ENCODE data around the gene IDH1. TPM values are rescaled to one million over a fixed set of nuclear protein-coding genes. Genes with fewer than 3 reads are reported as not detected.
"Not testable (repeated sequence)": the region's sequence is repeated elsewhere in the genome, so short reads cannot be mapped to it uniquely, and the experiment has no call there.

Gene IDH1
- total RNA-seq, 1 experiment from 2014 or later = 474 TPM

DNA sequence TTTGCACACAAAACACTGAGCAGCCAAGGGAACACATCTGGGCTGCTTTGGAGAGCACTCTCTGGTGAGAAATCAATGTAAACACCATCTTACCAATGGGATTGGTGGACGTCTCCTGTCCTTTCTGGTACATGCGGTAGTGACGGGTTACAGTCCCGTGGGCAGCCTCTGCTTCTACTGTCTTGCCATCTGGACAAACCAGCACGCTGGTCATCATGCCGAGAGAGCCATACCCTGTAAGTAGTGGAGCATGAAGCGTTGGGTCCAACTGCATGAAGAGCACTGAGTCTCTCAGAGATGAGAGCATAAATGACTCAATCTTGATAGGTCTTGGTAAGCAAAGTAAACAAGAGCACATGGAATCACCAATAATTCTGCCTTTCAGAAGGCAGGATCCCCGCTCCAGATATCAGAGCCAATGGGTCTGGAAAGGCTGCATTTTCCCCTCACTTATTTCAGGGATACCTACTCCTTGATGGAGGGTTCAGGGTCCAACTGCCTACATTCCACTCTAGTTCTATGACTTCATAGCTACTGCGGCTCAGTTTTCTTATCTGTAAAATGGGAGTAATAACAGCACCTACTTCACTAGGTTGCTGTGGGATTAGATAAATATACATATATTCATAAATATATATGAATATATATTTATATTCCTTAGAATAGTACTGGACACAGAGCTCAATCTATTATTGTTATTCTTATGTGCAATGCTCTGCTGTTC lies 14.9 kb downstream of the IDH1 start:
- DNase-seq (ENCODE audit: low read depth, low spot score) = no peak
- in situ Hi-C loops (cut with HindIII; ENCODE audit: low pct_unique_long_range_greater_than_20kb, low sequenced_read_pairs) = no loop called here

DNA sequence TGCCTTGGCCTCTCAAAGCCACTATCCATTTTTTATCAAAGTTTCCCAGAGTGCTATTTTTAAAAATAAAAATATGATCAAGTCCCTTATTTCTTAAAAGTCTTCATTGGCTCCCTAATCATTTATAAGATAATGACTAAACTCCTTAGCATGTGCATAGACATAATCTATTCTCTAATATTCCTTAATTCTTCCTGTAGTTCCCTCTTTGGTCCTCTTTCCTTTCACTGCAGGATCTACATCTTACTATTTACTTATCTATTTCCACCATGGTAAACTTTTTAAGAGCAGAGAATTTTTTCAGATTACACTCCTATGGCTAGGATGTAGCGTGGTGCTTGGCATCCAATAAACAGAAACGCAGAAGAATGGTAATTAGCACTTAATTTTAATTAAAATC lies 19.0 kb downstream of the IDH1 start:
- in situ Hi-C loops (cut with HindIII; ENCODE audit: low pct_unique_long_range_greater_than_20kb, low sequenced_read_pairs) = no loop called here

DNA sequence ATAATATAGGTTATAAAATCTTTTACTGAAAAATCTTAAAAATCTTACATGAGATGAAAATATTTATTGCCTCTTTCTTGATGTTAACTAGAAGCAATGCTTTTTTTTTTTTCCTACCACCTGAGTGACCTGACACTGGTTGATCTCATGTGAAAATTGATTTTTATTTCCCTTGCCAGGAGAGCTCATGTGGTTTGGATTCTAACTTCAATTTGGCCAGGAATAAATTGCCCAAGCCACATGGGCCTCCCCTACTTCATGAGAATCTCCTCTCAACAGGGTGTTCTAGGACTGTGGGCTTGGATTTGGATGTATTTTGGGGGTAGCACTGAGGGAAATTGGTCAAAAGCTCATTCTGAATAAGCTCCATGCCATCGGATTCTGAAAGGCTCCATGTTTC lies 20.1 kb downstream of the IDH1 start:
- DNase-seq (ENCODE audit: low read depth, low spot score) = no peak
- in situ Hi-C loops (cut with HindIII; ENCODE audit: low pct_unique_long_range_greater_than_20kb, low sequenced_read_pairs) = no loop called here

More for the DNA sequence above, 19.0 kb downstream of the IDH1 start:
- DNase-seq (ENCODE audit: low read depth, low spot score) = no peak

DNA sequence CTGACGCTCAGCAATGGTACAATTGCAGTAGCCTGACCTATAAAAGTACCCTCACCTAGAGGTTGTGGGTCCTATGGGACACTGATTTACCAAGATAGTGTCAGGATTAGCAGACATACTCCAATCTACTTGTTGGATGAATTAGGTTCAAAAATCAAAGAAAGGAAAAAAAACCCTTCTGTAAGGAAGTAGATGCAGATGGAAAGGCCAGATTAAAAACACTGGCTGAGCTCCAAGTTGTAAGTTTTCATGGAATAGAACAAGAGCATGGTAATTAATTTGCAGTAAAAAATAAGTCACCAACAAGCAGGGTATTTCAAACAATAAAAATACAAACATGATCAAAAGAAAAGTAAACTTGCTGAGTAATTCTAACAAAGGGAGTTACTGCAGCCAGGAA lies 26.4 kb downstream of the IDH1 start:
- in situ Hi-C loops (cut with HindIII; ENCODE audit: low pct_unique_long_range_greater_than_20kb, low sequenced_read_pairs) = no loop called here
- DNase-seq (ENCODE audit: low read depth, low spot score) = no peak

DNA sequence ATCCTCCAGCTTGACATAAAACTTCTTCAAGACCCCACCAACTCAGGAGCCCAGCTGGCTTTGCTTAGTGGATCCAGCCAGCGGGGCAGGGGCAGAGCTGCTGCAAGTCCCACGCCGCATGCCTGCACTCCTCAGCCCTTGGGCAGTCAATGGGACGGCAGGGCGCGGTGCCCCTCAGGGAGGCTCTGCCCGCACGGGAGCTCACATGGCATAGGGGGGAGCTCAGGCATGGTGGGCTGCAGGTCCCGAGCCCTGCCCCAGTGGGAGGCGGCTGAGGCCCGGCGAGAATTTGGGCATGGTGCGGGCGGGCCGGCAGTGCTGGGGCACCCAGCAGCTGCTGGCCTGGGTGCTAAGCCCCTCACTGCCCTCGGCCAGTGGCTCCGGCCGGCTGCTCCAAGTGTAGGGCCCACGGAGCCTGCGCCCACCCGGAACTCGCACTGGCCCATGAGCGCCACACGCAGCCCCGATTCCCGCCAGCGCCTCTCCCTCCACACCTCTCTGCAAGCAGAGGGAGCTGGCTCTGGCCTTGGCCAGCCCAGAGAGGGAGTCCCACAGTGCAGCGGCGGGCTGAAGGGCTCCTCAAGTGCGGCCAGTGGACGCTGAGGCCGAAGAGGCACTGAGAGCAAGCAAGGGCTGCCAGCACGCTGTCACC lies 27.2 kb downstream of the IDH1 start:
- in situ Hi-C loops (cut with HindIII; ENCODE audit: low pct_unique_long_range_greater_than_20kb, low sequenced_read_pairs) = no loop called here

DNA sequence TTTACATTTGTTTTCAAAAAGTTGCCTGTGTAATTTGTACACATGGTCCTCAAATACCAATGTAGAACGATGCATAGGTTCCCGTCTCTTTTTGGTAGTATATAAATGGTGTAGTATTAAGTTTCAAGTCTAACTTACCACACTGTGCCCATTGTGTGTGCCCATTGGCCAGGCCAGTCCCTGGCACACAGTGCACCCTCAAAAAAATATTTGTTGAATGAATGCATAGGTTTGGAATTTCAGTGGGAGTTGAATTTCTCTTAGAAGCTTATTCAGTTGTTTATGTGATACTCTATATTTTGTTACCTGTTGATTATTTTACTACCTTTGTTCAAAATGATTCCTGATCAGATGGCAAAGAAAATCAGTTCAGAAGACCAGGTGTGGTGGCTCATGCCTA lies 30.1 kb downstream of the IDH1 start:
- in situ Hi-C loops (cut with HindIII; ENCODE audit: low pct_unique_long_range_greater_than_20kb, low sequenced_read_pairs) = no loop called here
- DNase-seq (ENCODE audit: low read depth, low spot score) = no peak

More for the DNA sequence above, 27.2 kb downstream of the IDH1 start:
- no peak for DNase-seq (ENCODE audit: low read depth, low spot score)

DNA sequence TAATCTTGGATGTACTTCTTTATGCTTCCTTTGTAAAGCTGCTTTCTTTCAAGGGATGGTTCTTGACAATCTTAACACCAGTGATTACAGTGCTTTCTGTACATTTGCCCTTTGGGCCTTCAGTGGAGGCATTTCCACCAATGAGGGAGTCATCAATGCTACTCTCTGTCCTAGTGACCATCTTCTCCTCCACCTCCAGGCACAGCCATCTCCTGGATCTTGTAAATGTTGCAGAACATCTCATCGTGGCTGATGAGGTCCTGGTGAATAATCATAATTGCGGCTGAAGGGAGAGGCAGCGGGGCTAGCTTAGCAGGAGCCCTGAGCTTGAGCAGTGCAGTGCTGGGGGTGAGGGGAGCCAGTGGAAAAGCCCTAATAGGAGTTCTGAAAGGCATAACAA lies 32.5 kb downstream of the IDH1 start:
- in situ Hi-C loops (cut with HindIII; ENCODE audit: low pct_unique_long_range_greater_than_20kb, low sequenced_read_pairs) = no loop called here
- peak; percentile 32 for DNase-seq (ENCODE audit: low read depth, low spot score)

DNA sequence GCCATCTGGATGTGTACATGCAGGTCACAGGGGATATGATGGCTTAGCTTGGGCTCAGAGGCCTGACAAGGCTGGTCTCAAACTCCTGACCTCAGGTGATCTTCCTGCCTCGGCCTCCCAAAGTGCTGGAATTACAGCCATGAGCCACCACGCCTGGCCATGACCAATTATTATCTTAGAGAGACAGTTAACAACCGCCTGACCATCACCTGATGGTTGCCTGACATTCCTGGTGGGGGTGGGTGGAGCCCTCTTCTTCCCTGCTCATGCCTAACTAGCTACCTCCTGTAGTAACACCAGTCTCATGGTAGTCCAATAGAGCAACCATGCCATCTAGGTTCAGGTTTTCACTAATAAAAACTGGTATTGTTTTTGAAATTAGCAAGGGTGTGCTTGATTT lies 33.0 kb downstream of the IDH1 start:
- in situ Hi-C loops (cut with HindIII; ENCODE audit: low pct_unique_long_range_greater_than_20kb, low sequenced_read_pairs) = not testable (repeated sequence)

DNA sequence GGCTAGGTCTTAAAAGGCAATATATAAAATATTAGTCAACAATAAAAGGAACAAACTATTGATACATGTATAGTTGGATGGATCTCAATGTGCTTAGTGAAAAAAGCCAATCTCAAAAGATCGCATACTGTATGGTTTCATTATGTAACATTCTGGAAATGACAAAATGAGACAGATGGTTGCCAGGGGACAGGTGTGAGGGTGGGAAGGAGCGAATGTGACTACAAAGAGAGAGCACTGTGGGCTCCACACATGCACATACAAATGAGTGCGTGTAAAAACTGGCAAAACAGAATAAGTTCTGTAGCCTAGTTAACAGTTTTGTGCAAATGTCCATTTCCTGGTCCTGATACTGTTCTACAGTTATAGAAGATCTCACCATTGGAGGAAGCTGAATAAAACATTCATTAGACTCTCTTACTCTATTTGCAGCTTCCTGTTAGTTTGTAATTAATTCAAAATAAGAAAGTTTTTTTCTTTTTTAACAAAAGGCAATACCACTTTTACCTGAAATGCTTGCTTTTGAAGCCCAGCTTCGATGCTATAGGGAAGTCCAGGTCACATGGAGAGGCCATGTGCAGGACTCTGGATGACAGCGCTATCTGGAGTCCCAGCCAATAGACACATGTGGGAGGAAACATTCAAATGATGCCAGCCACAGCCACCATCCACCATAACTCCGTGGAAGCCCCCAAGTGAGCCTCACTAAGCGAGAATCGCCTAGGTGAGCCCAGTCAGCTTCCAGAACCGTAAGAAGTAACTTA lies 44.0 kb downstream of the IDH1 start:
- in situ Hi-C loops (cut with HindIII; ENCODE audit: low pct_unique_long_range_greater_than_20kb, low sequenced_read_pairs) = no loop called here
- DNase-seq (ENCODE audit: low read depth, low spot score) = no peak

More for the DNA sequence above, 33.0 kb downstream of the IDH1 start:
- peak; percentile 45 for DNase-seq (ENCODE audit: low read depth, low spot score)

DNA sequence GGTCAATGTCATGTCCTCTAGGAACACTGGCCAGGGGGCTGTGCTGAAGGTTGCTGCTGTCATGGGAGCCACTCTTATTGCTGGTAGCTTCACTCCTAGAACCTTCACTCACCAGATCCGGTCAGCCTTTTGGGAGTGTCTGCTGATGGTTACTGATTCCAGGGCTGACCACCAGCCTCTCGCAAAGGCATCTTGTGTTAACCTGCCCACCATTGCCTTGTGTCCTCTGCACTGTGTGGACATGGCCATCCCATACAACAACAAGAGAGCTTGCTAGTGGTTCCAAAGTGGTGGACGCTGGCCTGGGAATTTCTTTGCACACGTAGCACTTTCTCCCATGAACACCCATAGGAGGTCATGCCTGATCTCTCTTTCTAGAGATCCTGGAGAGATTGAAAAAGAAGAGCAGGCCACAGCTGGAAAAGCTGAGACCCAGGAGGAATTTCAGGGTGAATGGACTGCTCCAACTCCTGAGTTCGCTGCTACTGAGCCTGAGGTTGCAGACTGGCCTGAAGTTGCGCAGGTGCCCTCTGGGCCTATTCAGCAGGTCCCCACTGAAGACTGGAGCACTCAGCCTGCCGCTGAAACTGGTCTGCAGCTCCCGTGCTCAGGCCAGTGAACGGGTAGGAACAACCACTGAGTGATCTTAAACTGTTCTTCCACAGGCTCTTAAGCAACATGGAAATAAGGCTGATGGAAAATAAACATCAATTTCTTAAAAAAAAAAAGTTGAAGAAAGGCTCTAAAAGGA lies 46.4 kb downstream of the IDH1 start:
- in situ Hi-C loops (cut with HindIII; ENCODE audit: low pct_unique_long_range_greater_than_20kb, low sequenced_read_pairs) = no loop called here

DNA sequence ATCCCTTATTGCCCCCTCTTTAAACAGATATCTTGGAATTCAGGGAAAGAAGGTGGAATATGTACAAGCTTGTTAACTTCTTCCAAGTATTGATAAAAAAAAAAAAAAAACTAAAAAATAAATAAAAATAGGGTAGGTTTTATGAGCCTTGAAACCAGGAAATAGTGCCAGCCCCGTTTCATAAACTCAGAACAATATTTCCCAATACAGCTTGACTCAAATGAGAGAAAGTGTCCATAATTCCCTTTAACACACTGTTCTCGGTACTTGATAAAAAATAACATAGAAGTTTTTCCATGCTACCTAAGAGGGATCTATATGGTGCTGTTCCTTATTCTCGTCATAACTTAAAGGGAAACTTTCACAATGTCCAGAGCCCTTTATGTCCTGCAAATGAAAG lies 47.1 kb downstream of the IDH1 start:
- in situ Hi-C loops (cut with HindIII; ENCODE audit: low pct_unique_long_range_greater_than_20kb, low sequenced_read_pairs) = no loop called here
- no peak for DNase-seq (ENCODE audit: low read depth, low spot score)

More for the DNA sequence above, 46.4 kb downstream of the IDH1 start:
- no peak for DNase-seq (ENCODE audit: low read depth, low spot score)

DNA sequence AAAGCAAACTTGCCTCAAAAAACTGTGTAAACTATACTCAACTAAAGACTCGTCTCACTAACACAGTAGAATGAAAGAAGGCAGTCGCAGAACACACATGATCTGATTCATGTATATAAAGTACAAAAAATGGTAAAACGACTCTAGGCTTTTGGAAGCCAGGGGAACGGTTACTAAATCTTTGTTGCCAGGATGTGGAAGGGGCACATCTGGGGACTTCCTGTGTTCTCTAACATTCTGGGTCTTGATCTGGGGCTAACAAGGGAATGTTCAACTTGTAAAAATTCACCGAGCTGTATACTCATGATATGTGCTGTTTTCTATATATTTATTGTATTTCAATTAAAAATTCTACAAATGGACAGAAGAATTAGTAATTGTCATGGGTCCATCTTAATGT lies 50.7 kb downstream of the IDH1 start:
- in situ Hi-C loops (cut with HindIII; ENCODE audit: low pct_unique_long_range_greater_than_20kb, low sequenced_read_pairs) = no loop called here
- DNase-seq (ENCODE audit: low read depth, low spot score) = no peak

DNA sequence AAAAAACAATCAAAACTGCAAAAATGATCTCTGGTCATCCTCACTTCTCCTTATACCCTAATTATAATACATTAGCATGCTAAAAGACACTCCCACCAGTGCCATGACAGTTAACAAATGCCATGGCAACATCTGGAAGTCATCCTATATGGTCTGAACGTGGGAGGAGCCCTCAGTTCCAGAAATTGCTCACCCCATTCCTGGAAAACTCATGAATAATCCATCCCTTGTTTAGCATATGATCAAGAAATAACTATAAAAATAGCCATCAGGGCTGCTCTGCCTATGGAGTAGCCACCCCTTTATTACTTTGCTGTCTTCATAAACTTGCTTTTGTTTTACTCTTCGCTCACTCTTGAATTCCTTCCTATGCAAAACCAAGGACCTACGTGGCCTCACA lies 59.3 kb downstream of the IDH1 start:
- DNase-seq (ENCODE audit: low read depth, low spot score) = no peak

DNA sequence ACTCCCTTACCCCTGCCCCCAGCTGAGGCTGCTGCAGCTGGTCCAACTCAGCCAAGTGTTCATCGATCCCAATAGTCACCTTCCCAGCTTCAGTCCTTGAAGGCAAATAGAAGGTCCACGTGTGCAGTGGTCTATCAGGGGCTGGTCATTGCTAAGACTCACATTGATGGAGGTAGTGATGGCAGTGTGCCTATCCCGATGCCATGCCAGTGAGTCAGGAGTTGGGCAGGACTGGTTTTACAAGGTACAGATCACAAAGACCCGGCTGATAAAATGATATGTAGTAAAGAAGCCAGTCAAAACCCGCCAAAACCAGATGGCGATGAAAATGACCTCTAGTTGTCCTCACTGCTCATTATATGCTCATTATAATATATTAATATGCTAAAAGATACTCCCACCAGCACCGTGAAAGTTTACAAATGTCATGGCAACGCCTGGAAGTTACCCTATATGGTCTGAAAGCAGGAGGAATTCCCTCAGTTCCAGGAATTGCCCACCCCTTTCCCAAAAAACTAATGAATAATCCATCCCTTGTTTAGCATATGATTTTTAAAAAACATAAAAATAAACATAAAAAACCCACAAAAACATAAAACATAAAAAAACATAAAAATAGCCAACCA lies 62.1 kb downstream of the IDH1 start:
- in situ Hi-C loops (cut with HindIII; ENCODE audit: low pct_unique_long_range_greater_than_20kb, low sequenced_read_pairs) = no loop called here
- DNase-seq (ENCODE audit: low read depth, low spot score) = no peak

More for the DNA sequence above, 59.3 kb downstream of the IDH1 start:
- in situ Hi-C loops (cut with HindIII; ENCODE audit: low pct_unique_long_range_greater_than_20kb, low sequenced_read_pairs) = no loop called here

DNA sequence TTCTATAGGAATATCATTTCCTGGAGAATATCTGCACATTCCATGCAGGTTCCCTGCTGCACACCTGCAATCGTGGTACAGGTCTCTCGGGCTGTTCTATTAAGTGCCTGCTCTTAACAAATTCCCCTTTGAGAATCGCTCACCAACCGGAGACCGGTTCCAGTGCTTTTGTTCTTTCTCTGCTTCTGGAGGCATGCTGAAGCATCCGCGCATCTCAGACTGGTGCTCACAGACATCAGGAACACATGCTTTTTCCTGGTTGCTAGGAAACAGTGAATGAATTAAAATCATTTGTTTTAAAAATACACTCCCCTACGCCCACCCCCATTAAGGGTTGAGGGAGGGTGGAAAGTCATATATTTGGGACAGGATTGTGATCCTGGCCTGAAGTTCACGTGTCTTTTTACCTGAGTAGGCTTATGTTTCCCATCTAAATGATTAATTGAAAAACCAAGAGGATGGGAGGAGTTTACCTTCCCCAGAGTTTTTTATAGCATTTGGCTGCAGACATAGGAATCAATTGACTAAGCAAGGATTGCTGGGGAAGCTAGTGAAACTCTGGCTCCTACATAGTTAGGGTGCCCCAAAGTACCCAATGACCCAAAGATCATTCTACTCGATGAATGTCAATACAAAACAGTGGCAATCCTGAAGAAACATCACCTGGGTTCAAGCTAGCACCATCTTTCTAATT lies 64.9 kb downstream of the IDH1 start, which contains the start of gene C2orf80:
TSS of gene C2orf80 (minus strand) at position 221 of the 694 bp plus-strand sequence. CDS start 3,044 bp downstream, outside the sequence.
- in situ Hi-C loops (cut with HindIII; ENCODE audit: low pct_unique_long_range_greater_than_20kb, low sequenced_read_pairs) = no loop called here
- DNase-seq (ENCODE audit: low read depth, low spot score) = no peak

DNA sequence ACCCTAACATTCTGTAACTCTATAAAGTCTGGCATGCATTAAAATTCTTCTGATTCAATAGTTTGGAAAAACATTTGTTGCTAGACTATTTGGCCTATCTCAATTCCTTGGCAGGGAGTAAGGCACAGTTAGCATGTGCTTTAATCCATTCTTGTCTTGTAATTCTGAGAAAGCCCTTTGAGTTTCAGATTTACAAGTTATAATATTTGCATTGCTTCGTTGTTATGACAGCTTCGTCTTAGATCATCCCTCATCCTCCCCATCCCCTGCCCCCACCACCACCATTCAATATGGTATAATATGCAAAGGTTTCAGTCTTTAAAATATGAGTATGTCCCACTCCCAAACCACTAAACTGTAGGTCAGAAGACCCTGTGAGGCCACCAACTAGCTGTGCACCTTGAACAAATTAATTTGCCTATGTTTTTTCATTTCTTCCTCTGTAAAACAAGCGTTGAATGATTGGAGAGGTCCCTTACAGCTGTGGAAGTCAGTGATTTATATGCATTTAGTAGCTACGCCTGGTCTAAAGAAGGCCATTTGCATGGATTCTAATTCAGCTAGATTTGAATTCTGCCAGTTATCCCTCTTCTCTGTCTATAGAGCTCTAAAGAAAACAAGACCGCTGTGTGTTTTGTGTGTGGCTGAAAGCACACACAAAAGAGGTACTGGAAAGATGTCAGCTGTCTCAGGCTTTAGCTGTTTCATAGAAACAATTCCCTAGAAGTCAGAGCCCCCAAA lies 65.6 kb downstream of the IDH1 start:
- in situ Hi-C loops (cut with HindIII; ENCODE audit: low pct_unique_long_range_greater_than_20kb, low sequenced_read_pairs) = no loop called here
- no peak for DNase-seq (ENCODE audit: low read depth, low spot score)
